Vagina (tissue), 2 donors: ENCODE measurements around the gene GARIN5B. TPM values are rescaled to one million over a fixed set of nuclear protein-coding genes. Genes with fewer than 3 reads are reported as not detected.
A peak's percentile ranks its signal among the peaks of the same experiment; 100 is the strongest.
"Not testable (repeated sequence)": the region's sequence is repeated elsewhere in the genome, so short reads cannot be mapped to it uniquely, and the experiment has no call there.

Experiments used
- DNase-seq, 2 donors: peaks; one replicate each; pipeline ENCODE4 v3.0.0-alpha.2; 2017; ENCODE audit errors: extremely low spot score in 2 of 2
- H3K27ac ChIP-seq: fragments of 200-600 bp; sonication (generic); one replicate; pipeline ENCODE4 v1.5.1; 2019
- H3K27me3 ChIP-seq: fragments of 200-600 bp; sonication (generic); one replicate; pipeline ENCODE4 v1.5.1; 2019
- H3K36me3 ChIP-seq, 2 donors: fragments of 200-600 bp; sonication (generic); one replicate each; pipeline ENCODE4 v1.5.1; 2017 to 2019
- H3K4me1 ChIP-seq: fragments of 200-600 bp; sonication (generic); one replicate; pipeline ENCODE4 v1.5.1; 2019
- H3K4me3 ChIP-seq, 2 donors: fragments of 200-600 bp; sonication (generic); 1 replicate in 1 of 2; 2 replicates in 1 of 2; pipeline ENCODE4 v1.5.1; 2016 to 2019
- H3K9me3 ChIP-seq: fragments of 200-600 bp; sonication (generic); one replicate; pipeline ENCODE4 v1.5.1; 2019
- CTCF ChIP-seq, 3 experiments: fragments of 450-650 bp in 2 of 3; fragments of 200-600 bp in 1 of 3; sonication (generic) in 1 of 3; IDR thresholded peaks; one replicate each; pipeline ENCODE4 v1.5.1; 2017 to 2019; ENCODE audit warnings: antibody characterized with exemption in 3 of 3, mild to moderate bottlenecking in 2 of 3, moderate library complexity in 2 of 3
- POLR2A ChIP-seq, 2 donors: fragments of 450-650 bp; IDR thresholded peaks; one replicate each; pipeline ENCODE4 v1.6.1; 2017; ENCODE audit warnings: antibody characterized with exemption in 2 of 2, mild to moderate bottlenecking in 2 of 2, moderate library complexity in 2 of 2
- POLR2AphosphoS5 ChIP-seq, 2 donors: sonication (generic); formaldehyde crosslinking; IDR thresholded peaks; one replicate each; pipeline ENCODE4 v1.9.0; 2017; ENCODE audit warnings: antibody characterized with exemption in 2 of 2, mild to moderate bottlenecking in 2 of 2, low read depth in 1 of 2; ENCODE audit not compliant: insufficient read depth in 1 of 2
- intact Hi-C: fragments of 100-400 bp; cut with DNase I; formaldehyde crosslinking; loops from one replicate; pipeline ENCODE4 v1.15.1; 2023
- total RNA-seq: library from RNA; depleted of rRNA; stranded (reverse); fragments of >200 nt; gene quantifications from one replicate; pipeline ENCODE4 v1.2.3, GENCODE V29; 2016

GARIN5B gene
- total RNA-seq, 1 donor from 2014 or later = not detected

DNA sequence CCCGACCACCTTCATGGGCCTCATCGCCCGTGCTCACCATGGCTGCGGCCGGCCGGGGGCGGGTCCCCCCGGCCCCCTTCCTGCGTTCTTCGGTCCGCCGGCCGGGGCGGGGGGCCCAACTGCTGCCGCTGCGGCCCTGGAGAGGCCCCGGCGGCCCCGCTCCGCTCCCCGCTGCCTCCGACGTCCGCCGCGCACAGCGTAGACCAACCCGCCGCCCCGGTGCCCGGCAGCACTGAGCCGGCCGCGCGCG is 44.4 kb upstream of the GARIN5B start, which contains the start of gene UBE2S:
TSS of gene UBE2S (minus strand) at position 239 of the 250 bp plus-strand sequence. CDS start at position 40, 199 bp downstream.
- H3K9me3 ChIP-seq, DNase-seq, H3K27me3 ChIP-seq: not testable (repeated sequence)
- H3K36me3 ChIP-seq = peaks cover 0 to 28% of the 10 kb centered on the region in 2 donors
- H3K4me3 ChIP-seq = peak within 1 kb of the TSS; percentile 76 to 100
- peak; percentile 19 to 95 for TF ChIP-seq POLR2A (IDR thresholded peaks at IDR 0.05)
- H3K27ac ChIP-seq = peak within 1 kb of the TSS; percentile 92
- peaks cover 26% of the 10 kb centered on the region for H3K4me1 ChIP-seq
- intact Hi-C loops = loop anchor here (10.0 kb wide), 1 partner anchor 197 kb away; the partner anchor contains the start of genes ZNF524 and ZNF865

DNA sequence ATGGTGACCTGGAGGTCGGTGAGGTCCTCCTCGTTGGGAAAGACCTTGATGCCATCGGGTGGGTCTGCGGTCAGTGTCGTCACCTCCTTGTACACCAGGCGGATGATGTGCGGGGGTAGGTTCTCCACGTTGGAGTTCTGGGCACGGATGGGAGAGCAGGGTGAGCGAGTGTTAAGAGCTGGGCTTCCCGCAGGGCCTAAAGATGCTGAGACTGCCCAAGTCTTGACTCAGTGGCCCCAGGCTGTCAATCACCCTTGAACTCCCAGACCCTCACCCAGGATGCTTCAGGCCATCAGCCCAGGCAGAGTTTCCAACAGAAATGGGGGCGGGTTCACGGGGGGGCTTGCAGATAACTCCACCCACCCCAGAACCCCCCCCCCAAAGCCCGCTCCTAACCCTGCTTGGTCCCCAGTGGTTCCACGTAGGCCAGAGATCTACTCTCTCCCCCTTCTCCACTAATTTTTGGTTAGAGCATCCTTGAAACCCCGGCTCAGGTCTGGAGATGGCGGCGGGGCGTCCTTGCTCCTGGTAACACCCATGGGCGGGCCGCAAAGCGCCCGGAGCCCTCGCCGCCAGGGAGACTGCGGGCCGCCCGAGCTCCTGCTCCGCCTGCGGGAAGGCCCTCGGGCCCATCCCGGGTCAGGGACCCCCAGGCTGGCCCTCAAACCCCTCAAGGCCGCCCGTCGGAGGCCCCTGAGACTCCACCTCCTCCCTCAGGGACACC is 43.9 kb upstream of the GARIN5B start:
- DNase-seq = no peak
- Histone ChIP-seq H3K27me3 (no peaks in the 10 kb centered on the region), H3K27ac (peak overlapping the region; percentile 92), H3K4me1 (peaks cover 26% of the 10 kb centered on the region), H3K4me3 (peak overlapping the region; percentile 76 to 100), H3K9me3 (no peaks in the 10 kb centered on the region), H3K36me3 (peaks cover 0 to 32% of the 10 kb centered on the region in 2 donors)
- no peak for TF ChIP-seq CTCF (IDR thresholded peaks at IDR 0.05)
- TF ChIP-seq POLR2A (IDR thresholded peaks at IDR 0.05) = no peak
- no peak for TF ChIP-seq POLR2AphosphoS5 (IDR thresholded peaks at IDR 0.05; ENCODE audit: insufficient read depth in 1 of 2, low read depth in 1 of 2)
- intact Hi-C loops = loop anchor here (10.0 kb wide), 1 partner anchor 198 kb away; the partner anchor contains the start of genes ZNF524 and ZNF865

DNA sequence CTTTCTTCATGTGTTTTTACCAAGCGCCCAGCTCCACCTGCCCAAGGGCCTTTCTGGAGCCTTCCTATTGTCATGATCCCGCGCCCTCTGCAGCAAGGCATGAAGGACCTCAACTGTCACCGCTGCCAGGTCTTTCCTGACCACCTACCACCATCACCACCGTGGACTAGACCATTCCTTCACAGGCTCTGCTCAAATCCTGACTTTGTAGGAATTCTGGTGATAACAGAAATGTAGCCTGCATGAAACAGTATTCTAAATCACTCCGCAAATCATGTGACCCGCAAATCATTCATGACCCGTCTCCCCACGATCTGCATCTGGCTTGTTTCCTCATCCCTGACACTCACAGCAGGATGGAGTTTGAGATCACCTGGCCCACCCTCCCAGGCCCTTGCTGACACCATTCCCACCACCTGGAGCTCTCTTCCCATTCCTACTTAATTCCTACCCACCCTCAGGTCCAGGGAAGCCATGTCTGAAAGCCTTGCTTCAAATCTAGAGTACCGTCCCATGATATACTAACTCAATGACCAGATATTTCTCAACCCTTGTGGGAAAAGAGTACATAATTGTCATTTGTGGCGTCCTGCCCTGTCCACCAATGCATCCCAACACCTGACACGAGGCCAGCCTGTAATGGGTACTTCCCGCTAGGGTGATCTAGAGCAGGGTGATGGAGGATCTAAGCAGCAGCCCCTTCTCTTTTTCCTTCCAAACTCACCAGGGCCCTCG is 43.2 kb upstream of the GARIN5B start:
- TF ChIP-seq POLR2AphosphoS5 (IDR thresholded peaks at IDR 0.05; ENCODE audit: insufficient read depth in 1 of 2, low read depth in 1 of 2) = no peak
- TF ChIP-seq POLR2A (IDR thresholded peaks at IDR 0.05) = no peak
- TF ChIP-seq CTCF (IDR thresholded peaks at IDR 0.05) = no peak
- DNase-seq = no peak
- Histone ChIP-seq H3K4me3 (peak overlapping the region; percentile 76 to 100), H3K36me3 (peaks cover 0 to 39% of the 10 kb centered on the region in 2 donors), H3K27ac (peak overlapping the region; percentile 92), H3K4me1 (peaks cover 26% of the 10 kb centered on the region), H3K9me3 (no peaks in the 10 kb centered on the region), H3K27me3 (no peaks in the 10 kb centered on the region)
- intact Hi-C loops = loop anchor here (10.0 kb wide), 1 partner anchor 199 kb away; the partner anchor contains the start of genes ZNF524 and ZNF865

DNA sequence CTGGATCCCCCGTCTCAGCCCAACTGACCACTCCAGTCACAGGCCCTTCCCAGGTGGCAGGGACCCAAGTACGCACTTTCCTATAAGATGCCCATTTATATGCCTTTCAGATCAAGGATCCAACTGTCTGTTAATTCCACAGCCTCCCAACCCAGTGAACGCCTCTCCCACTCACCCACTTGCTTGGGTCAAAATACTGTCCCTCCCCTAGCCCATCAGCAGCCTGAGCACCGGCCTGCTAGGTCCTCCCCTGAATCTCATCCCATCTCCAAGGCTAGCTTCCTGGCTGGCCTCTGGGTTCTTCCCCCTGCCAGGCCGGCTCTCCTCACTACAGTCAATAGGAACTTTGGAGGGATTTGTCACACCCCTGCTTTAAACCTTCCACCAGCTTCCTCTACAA is 42.6 kb upstream of the GARIN5B start:
- Histone ChIP-seq H3K36me3 (peaks cover 0 to 45% of the 10 kb centered on the region in 2 donors), H3K27ac (no peak overlapping the region), H3K9me3 (no peaks in the 10 kb centered on the region), H3K27me3 (no peaks in the 10 kb centered on the region), H3K4me3 (no peak overlapping the region), H3K4me1 (peaks cover 29% of the 10 kb centered on the region)
- DNase-seq = no peak
- TF ChIP-seq POLR2AphosphoS5 (IDR thresholded peaks at IDR 0.05; ENCODE audit: insufficient read depth in 1 of 2, low read depth in 1 of 2) (no peak), POLR2A (IDR thresholded peaks at IDR 0.05) (no peak), CTCF (IDR thresholded peaks at IDR 0.05) (no peak)
- intact Hi-C loops = loop anchor here (10.0 kb wide), 1 partner anchor 199 kb away; the partner anchor contains the start of genes ZNF524 and ZNF865

GRCh38 chr19:55402509-55402908 is 39.4 kb upstream of the GARIN5B start:
- no peak for TF ChIP-seq CTCF (IDR thresholded peaks at IDR 0.05)
- TF ChIP-seq POLR2AphosphoS5 (IDR thresholded peaks at IDR 0.05; ENCODE audit: insufficient read depth in 1 of 2, low read depth in 1 of 2) = no peak
- TF ChIP-seq POLR2A (IDR thresholded peaks at IDR 0.05) = no peak
- Histone ChIP-seq H3K4me1 (peaks cover 27% of the 10 kb centered on the region), H3K27me3 (no peaks in the 10 kb centered on the region), H3K27ac (no peak overlapping the region), H3K9me3 (no peaks in the 10 kb centered on the region), H3K4me3 (no peak overlapping the region), H3K36me3 (peaks cover 0 to 48% of the 10 kb centered on the region in 2 donors)
- intact Hi-C loops = loop anchor here (10.0 kb wide), 1 partner anchor 202 kb away; the partner anchor contains the start of genes ZNF524 and ZNF865
- no peak for DNase-seq

DNA sequence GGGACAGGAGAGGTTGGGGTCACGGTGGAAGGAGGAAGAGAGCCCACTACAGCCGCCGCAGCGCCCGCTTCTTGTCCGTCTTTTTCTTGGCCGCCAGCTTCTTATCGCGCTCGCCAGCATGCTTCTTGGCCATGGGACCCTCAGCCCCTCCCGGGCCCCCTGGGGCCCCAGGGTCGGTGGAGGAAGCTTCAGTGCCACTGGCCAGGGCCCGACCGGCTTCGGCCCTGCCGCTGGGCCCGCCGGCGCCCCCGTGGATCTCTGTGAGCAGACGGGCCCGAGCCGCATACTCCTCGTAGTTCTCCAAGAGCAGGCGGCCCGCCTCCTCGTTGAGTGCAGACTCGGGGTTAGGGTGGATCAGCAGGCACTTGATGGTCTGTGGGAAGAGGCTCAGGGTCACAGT is 38.3 kb upstream of the GARIN5B start:
- H3K4me3 ChIP-seq, H3K27me3 ChIP-seq, H3K27ac ChIP-seq, DNase-seq, H3K9me3 ChIP-seq: not testable (repeated sequence)
- Histone ChIP-seq H3K4me1 (peaks cover 19% of the 10 kb centered on the region), H3K36me3 (peaks cover 0 to 48% of the 10 kb centered on the region in 2 donors)
- intact Hi-C loops = loop anchor here (10.0 kb wide), 1 partner anchor 203 kb away; the partner anchor contains the start of genes ZNF524 and ZNF865
